ENCODE results near the gene FAM163A.
"Not testable (repeated sequence)": the region's sequence is repeated elsewhere in the genome, so short reads cannot be mapped to it uniquely, and the experiment has no call there.

FAM163A gene

GRCh38 chr1:179742717-179743678 is at the start of gene FAM163A:
TSS of gene FAM163A (plus strand) at chr1:179743291. CDS start at chr1:179813098, 69,807 bp downstream.
- no peak for DNase-seq

GRCh38 chr1:179694530-179694929 is 48.6 kb upstream of the FAM163A start:
- DNase-seq = not testable (repeated sequence)

- no peak for DNase-seq
Observed at GRCh38 chr1:179702946-179703539, 40.0 kb upstream of the FAM163A start.

GRCh38 chr1:179706339-179706941 is 36.7 kb upstream of the FAM163A start:
- DNase-seq = peak; percentile 80 to 81

- no peak for DNase-seq
Observed at GRCh38 chr1:179707406-179707805, 35.7 kb upstream of the FAM163A start.

GRCh38 chr1:179708434-179709195 is 34.5 kb upstream of the FAM163A start:
- no peak for DNase-seq

- no peak for DNase-seq
Observed at GRCh38 chr1:179709841-179710329, 33.2 kb upstream of the FAM163A start.

- DNase-seq = no peak
Observed at GRCh38 chr1:179714159-179714558, 28.9 kb upstream of the FAM163A start.

- DNase-seq = no peak
Observed at GRCh38 chr1:179714623-179715022, 28.5 kb upstream of the FAM163A start.

GRCh38 chr1:179719272-179719671 is 23.8 kb upstream of the FAM163A start:
- DNase-seq = no peak

- no peak for DNase-seq
Observed at GRCh38 chr1:179728271-179728670, 14.8 kb upstream of the FAM163A start.

GRCh38 chr1:179729881-179730280 is 13.2 kb upstream of the FAM163A start:
- DNase-seq = no peak

GRCh38 chr1:179731643-179732042 is 11.4 kb upstream of the FAM163A start:
- no peak for DNase-seq

GRCh38 chr1:179742291-179742690 is 800 bp upstream of the FAM163A start:
- no peak for DNase-seq

- DNase-seq = no peak
Observed at GRCh38 chr1:179743679-179744400, 749 bp downstream of the FAM163A start.

GRCh38 chr1:179744401-179745130 is 1.5 kb downstream of the FAM163A start:
- no peak for DNase-seq

- no peak for DNase-seq
Observed at GRCh38 chr1:179745131-179745611, 2.1 kb downstream of the FAM163A start.

GRCh38 chr1:179745743-179746142 is 2.7 kb downstream of the FAM163A start:
- DNase-seq = no peak

GRCh38 chr1:179747611-179748010 is 4.5 kb downstream of the FAM163A start:
- DNase-seq = no peak

- no peak for DNase-seq
Observed at GRCh38 chr1:179748772-179749171, 5.7 kb downstream of the FAM163A start.

GRCh38 chr1:179750630-179751029 is 7.5 kb downstream of the FAM163A start:
- no peak for DNase-seq
